HepG2 (cell line): ENCODE data around the gene RBP3. TPM values are rescaled to one million over a fixed set of nuclear protein-coding genes. Genes with fewer than 3 reads are reported as not detected.

Experiments used
- ATAC-seq: fragments of 200-7000 bp; cut with Tn5 transposase; 3 replicates; pipeline ENCODE4 v1.9.1; 2020; ENCODE audit warnings: mild to moderate bottlenecking, moderate library complexity
- BruUV-seq: library from RNA; stranded (reverse); fragments of 400-500 nt; replicated peaks from 2 replicates; lab custom pipeline; 2021; lab: Mats Ljungman, UMichigan
- CTCF ChIA-PET: fragments of 300-600 bp; formaldehyde crosslinking; extraction: SDS; loops from one replicate; lab custom pipeline; 2021; ENCODE audit warnings: low total read pairs, inconsistent platforms, low intra/inter-chr PET ratio; lab: Yijun Ruan, JAX
- POLR2A ChIA-PET: fragments of 350-600 bp; sonication (Branson Sonifier 250); formaldehyde crosslinking; loops from one replicate; lab custom pipeline; 2020; ENCODE audit warnings: antibody characterized with exemption, inconsistent platforms; lab: Yijun Ruan, JAX
- DNase-seq: peaks from one replicate; pipeline ENCODE4 v3.0.0-alpha.2; 2015; ENCODE audit warnings: low spot score
- FAIRE-seq: peaks from 3 replicates; lab custom pipeline; 2011; peaks lifted over from hg19 to GRCh38; lab: Jason Lieb, UNC
- H2AFZ ChIP-seq: one replicate; pipeline ENCODE4 v1.6.1; 2011; ENCODE audit warnings: low read length, inconsistent platforms
- H3K27ac ChIP-seq: fragments of 300-600 bp; 3 replicates; pipeline ENCODE4 v1.8.0; 2011; ENCODE audit warnings: mixed run types, mild to moderate bottlenecking, mixed read lengths, low read length, inconsistent platforms; ENCODE audit not compliant: insufficient read depth; ENCODE audit errors: extremely low read length
- H3K27me3 ChIP-seq, 2 experiments: fragments of 200-600 bp in 1 of 2; 2 replicates in 1 of 2; 3 replicates in 1 of 2; pipeline versions ENCODE4 v1.6.0 to v1.8.0; 2011; ENCODE audit warnings: low read length in 2 of 2, mild to moderate bottlenecking in 2 of 2, moderate library complexity in 2 of 2, inconsistent platforms in 1 of 2; ENCODE audit not compliant: insufficient read depth in 2 of 2, control insufficient read depth in 1 of 2
- H3K36me3 ChIP-seq, 2 experiments: fragments of 200-600 bp in 1 of 2; replicated peaks in 1 of 2; 2 replicates in 1 of 2; 3 replicates in 1 of 2; pipeline versions ENCODE4 v1.5.1 to v1.8.0; 2011; ENCODE audit warnings: low read length in 2 of 2, inconsistent platforms in 1 of 2; ENCODE audit not compliant: insufficient read depth in 2 of 2, control insufficient read depth in 1 of 2
- H3K4me1 ChIP-seq: 2 replicates; pipeline ENCODE4 v1.5.1; 2012; ENCODE audit warnings: low read length, inconsistent platforms; ENCODE audit not compliant: insufficient read depth
- H3K4me2 ChIP-seq: 2 replicates; pipeline ENCODE4 v1.6.0; 2011; ENCODE audit warnings: low read depth, low read length, inconsistent platforms
- H3K4me3 ChIP-seq, 3 experiments: fragments of 200-600 bp in 1 of 3; sonication (generic), shearing (Covaris generic) in 1 of 3; replicated peaks in 1 of 3; 2 replicates each; pipeline ENCODE4 v1.5.1; 2011 to 2016; ENCODE audit warnings: low read length in 3 of 3, inconsistent platforms in 2 of 3, low read depth in 2 of 3, mild to moderate bottlenecking in 2 of 3, control low read depth in 1 of 3, mixed read lengths in 1 of 3; ENCODE audit not compliant: insufficient read depth in 1 of 3
- H3K79me2 ChIP-seq: one replicate; pipeline ENCODE4 v1.6.1; 2011; ENCODE audit warnings: low read length, inconsistent platforms; ENCODE audit not compliant: insufficient read depth
- H3K9ac ChIP-seq: 2 replicates; pipeline ENCODE4 v1.6.0; 2011; ENCODE audit warnings: mild to moderate bottlenecking, low read depth, low read length, inconsistent platforms; ENCODE audit not compliant: insufficient read depth
- H3K9me3 ChIP-seq: 2 replicates; pipeline ENCODE4 v1.5.1; 2012; ENCODE audit warnings: mild to moderate bottlenecking, low read length
- H4K20me1 ChIP-seq: 2 replicates; pipeline ENCODE4 v1.6.0; 2011; ENCODE audit warnings: inconsistent platforms, mild to moderate bottlenecking, low read length, moderate library complexity; ENCODE audit not compliant: insufficient read depth
- PLRG1 ChIP-seq: fragments of 450-650 bp; conservative IDR thresholded peaks from 2 replicates; pipeline ENCODE4 v1.6.1; 2016
- THAP9 ChIP-seq: sonication (generic); formaldehyde crosslinking; IDR thresholded peaks from 2 replicates; pipeline ENCODE4; 2020; ENCODE audit warnings: missing genetic modification reagents, mild to moderate bottlenecking, borderline replicate concordance
- ZNF292 ChIP-seq: sonication (generic); formaldehyde crosslinking; IDR thresholded peaks from 2 replicates; pipeline ENCODE4 v1.8.1; 2022; ENCODE audit warnings: mild to moderate bottlenecking, low read depth, missing genetic modification reagents, borderline replicate concordance
- ZNF772 ChIP-seq: sonication (generic); formaldehyde crosslinking; IDR thresholded peaks from 2 replicates; pipeline ENCODE4 v1.5.0; 2020; ENCODE audit warnings: mild to moderate bottlenecking, missing genetic modification reagents
- WGBS: methylation state at CpG from one replicate; pipeline ENCODE4 v1.1.6; 2017; ENCODE audit warnings: low lambda C conversion rate; 5-methylcytosine and 5-hydroxymethylcytosine counted together
- in situ Hi-C: cut with HindIII; loops from 2 replicates; pipeline ENCODE4 v1.10.0; 2017; ENCODE audit warnings: low pct_unique_long_range_greater_than_20kb; ENCODE audit not compliant: extremely low pct_ligation_motif_present
- intact Hi-C: fragments of 100-400 bp; cut with micrococcal nuclease; formaldehyde crosslinking; loops from one replicate; pipeline ENCODE4 v1.10.0; 2022; ENCODE audit not compliant: unreplicated experiment
- polyA plus RNA-seq, 8 experiments: library from polyadenylated mRNA; depleted of rRNA in 3 of 8; stranded (reverse) in 7 of 8; unstranded in 1 of 8; fragments of >200 nt; fragmentation: Illumina TruSeq in 4 of 8; extraction: Trizol in 4 of 8; gene quantifications; 2 replicates each; pipeline versions ENCODE4 v1.2.1 to v1.2.3, GENCODE V29; 2011 to 2016; ENCODE audit warnings: low read depth in 4 of 8, missing spikeins in 1 of 8, mixed read lengths in 1 of 8; ENCODE audit not compliant: insufficient read depth in 1 of 8
- total RNA-seq, 5 experiments: library from RNA; depleted of rRNA; stranded (reverse); fragments of >200 nt; fragmentation: Illumina TruSeq; extraction: Trizol; gene quantifications; 2 replicates each; pipeline ENCODE4 v1.2.3, GENCODE V29; 2016; ENCODE audit warnings: low read depth in 1 of 5

The RBP3 gene
- total and polyA plus RNA-seq, 2 of the 13 experiments (the other 11 are each of a cell fraction or from before 2014, with no cell fraction given), result not detected

- DNase-seq (no peak), FAIRE-seq (no peak), ATAC-seq (no peak)
- WGBS, result 40% methylated on average over 14 of the region's 36 CpGs
- H3K27me3 ChIP-seq, result peaks cover 6 to 22% of the 10 kb centered on the region in 2 experiments; a peak in 3 of 5 replicates
- H3K9ac ChIP-seq, result no peak overlapping the region
- TF ChIP-seq PLRG1 (no peak), THAP9 (no peak)
- no peaks in the 10 kb centered on the region for H4K20me1 ChIP-seq
- H3K4me1 ChIP-seq, result no peaks in the 10 kb centered on the region
- in situ Hi-C loops (no loop called here), intact Hi-C loops (no loop called here)
- H3K4me2 ChIP-seq, result no peak overlapping the region
- no peak overlapping the region for H3K27ac ChIP-seq
- no peaks in the 10 kb centered on the region for H3K79me2 ChIP-seq
- CTCF ChIA-PET, result no interaction called here
- no peaks in the 10 kb centered on the region for H3K9me3 ChIP-seq
- H3K36me3 ChIP-seq, result no peaks in the 10 kb centered on the region
- POLR2A ChIA-PET, result no interaction called here
- H2AFZ ChIP-seq, result no peak overlapping the region
- BruUV-seq, result no TSS peak
- no peak overlapping the region for H3K4me3 ChIP-seq
Observed at GRCh38 chr10:47348661-47349470, 703 bp downstream of the RBP3 start.

- in situ Hi-C loops, result no loop called here
- intact Hi-C loops, result no loop called here
Observed at GRCh38 chr10:47349516-47349915, 1.4 kb downstream of the RBP3 start.

More at GRCh38 chr10:47349516-47349915, 1.4 kb downstream of the RBP3 start:
- no peak overlapping the region for H3K9ac ChIP-seq
- H3K4me3 ChIP-seq, result no peak overlapping the region
- WGBS, result 42% methylated on average over 7 of the region's 22 CpGs
- H3K4me2 ChIP-seq, result no peak overlapping the region
- H3K9me3 ChIP-seq, result no peaks in the 10 kb centered on the region
- H3K36me3 ChIP-seq, result no peaks in the 10 kb centered on the region
- no peak for DNase-seq
- TF ChIP-seq ZNF772 (CRISPR knock-in tag) (no peak), ZNF292 (CRISPR knock-in tag) (no peak)
- no TSS peak for BruUV-seq
- no peaks in the 10 kb centered on the region for H4K20me1 ChIP-seq
- FAIRE-seq, result no peak
- no peak overlapping the region for H2AFZ ChIP-seq
- no peak overlapping the region for H3K27ac ChIP-seq
- no peaks in the 10 kb centered on the region for H3K79me2 ChIP-seq
- no peak for ATAC-seq
- CTCF ChIA-PET, result no interaction called here
- POLR2A ChIA-PET, result no interaction called here
- H3K4me1 ChIP-seq, result no peaks in the 10 kb centered on the region
- peaks cover 6 to 22% of the 10 kb centered on the region in 2 experiments; a peak in 3 of 5 replicates for H3K27me3 ChIP-seq
